Panc1 (cell line): Measurements from ENCODE around the gene TES. TPM values are rescaled to one million over a fixed set of nuclear protein-coding genes. Genes with fewer than 3 reads are reported as not detected.

ENCODE experiments used
- ATAC-seq: fragments of 200-7000 bp; cut with Tn5 transposase; 2 replicates; pipeline ENCODE4 v1.9.1; 2020; ENCODE audit warnings: mild to moderate bottlenecking, moderate library complexity
- BruUV-seq: library from RNA; stranded (reverse); fragments of 400-500 nt; replicated peaks from 2 replicates; lab custom pipeline; 2021; lab: Mats Ljungman, UMichigan
- CTCF ChIA-PET: fragments of 300-600 bp; sonication (Branson Sonifier 250); formaldehyde crosslinking; loops from one replicate; lab custom pipeline; 2022; ENCODE audit warnings: antibody characterized with exemption; lab: Charles Lee
- POLR2A ChIA-PET: fragments of 300-600 bp; sonication (Branson Sonifier 250); formaldehyde crosslinking; loops from one replicate; lab custom pipeline; 2022; ENCODE audit warnings: antibody characterized with exemption; lab: Charles Lee
- DNase-seq: peaks from one replicate; pipeline ENCODE4 v3.0.0-alpha.2; 2010; ENCODE audit warnings: low read depth, low spot score
- H3K27ac ChIP-seq: 2 replicates; pipeline ENCODE4 v1.5.1; 2011; ENCODE audit warnings: mild to moderate bottlenecking, low read length, inconsistent platforms
- H3K27me3 ChIP-seq: fragments of 200-500 bp; sonication (Bioruptor generic); 2 replicates; pipeline ENCODE4 v1.6.0; 2014; ENCODE audit warnings: low read length, inconsistent platforms; ENCODE audit not compliant: control insufficient read depth, insufficient read depth
- H3K36me3 ChIP-seq: fragments of 200-500 bp; sonication (Bioruptor generic); 2 replicates; pipeline ENCODE4 v1.5.1; 2014; ENCODE audit warnings: inconsistent platforms, mild to moderate bottlenecking, low read length, moderate library complexity; ENCODE audit not compliant: control insufficient read depth, insufficient read depth
- H3K4me1 ChIP-seq: 2 replicates; pipeline ENCODE4 v1.5.1; 2011; ENCODE audit warnings: inconsistent platforms, mild to moderate bottlenecking, low read length, moderate library complexity; ENCODE audit not compliant: control insufficient read depth, insufficient read depth
- H3K4me3 ChIP-seq, 2 experiments: 2 replicates each; pipeline ENCODE4 v1.5.1; 2011 to 2012; ENCODE audit warnings: low read depth in 2 of 2, low read length in 2 of 2, mild to moderate bottlenecking in 2 of 2, inconsistent platforms in 1 of 2, moderate library complexity in 1 of 2
- H3K9me3 ChIP-seq: fragments of 200-500 bp; sonication (Bioruptor generic); 2 replicates; pipeline ENCODE4 v1.5.1; 2014; ENCODE audit warnings: low read depth, mild to moderate bottlenecking, inconsistent platforms, low read length, moderate library complexity; ENCODE audit not compliant: control insufficient read depth, insufficient read depth
- POLR2AphosphoS5 ChIP-seq: IDR thresholded peaks from 2 replicates; pipeline ENCODE4 v1.6.1; 2012; ENCODE audit warnings: mild to moderate bottlenecking, low read depth, low read length, moderate library complexity
- SIN3A ChIP-seq: IDR thresholded peaks from 2 replicates; pipeline ENCODE4 v1.6.1; 2012; ENCODE audit warnings: low read depth, mild to moderate bottlenecking, low read length, moderate library complexity, borderline replicate concordance; ENCODE audit not compliant: insufficient read depth
- TCF7L2 ChIP-seq: IDR thresholded peaks from 2 replicates; pipeline ENCODE4 v1.6.1; 2011; ENCODE audit warnings: mild to moderate bottlenecking, low read depth, low read length, inconsistent platforms
- in situ Hi-C: cut with HindIII; loops from 2 replicates; pipeline ENCODE4 v1.10.0; 2016; ENCODE audit warnings: low sequenced_read_pairs, low pct_unique_long_range_greater_than_20kb
- intact Hi-C: fragments of 100-400 bp; cut with micrococcal nuclease; formaldehyde crosslinking; loops from one replicate; pipeline ENCODE4 v1.10.0; 2022; ENCODE audit not compliant: unreplicated experiment
- total RNA-seq: library from RNA; stranded (reverse); gene quantifications from one replicate; pipeline ENCODE4 v1.2.1, GENCODE V29; 2021; ENCODE audit not compliant: unreplicated experiment
- TF ChIP-seq, protein P1 (sequence below), 2 experiments: IDR thresholded peaks; 2 replicates each; pipeline ENCODE4 v1.6.1; 2011 to 2012; ENCODE audit warnings: low read depth in 2 of 2, control low read depth in 1 of 2, low read length in 1 of 2, mild to moderate bottlenecking in 1 of 2, moderate library complexity in 1 of 2; ENCODE audit not compliant: insufficient read depth in 1 of 2
- TF ChIP-seq, protein P2 (sequence below): fragments of 450-650 bp; IDR thresholded peaks from 2 replicates; pipeline ENCODE4 v1.5.1; 2017; ENCODE audit warnings: mild to moderate bottlenecking

Gene TES
- total RNA-seq, 1 experiment from 2014 or later = 99.4 TPM

DNA sequence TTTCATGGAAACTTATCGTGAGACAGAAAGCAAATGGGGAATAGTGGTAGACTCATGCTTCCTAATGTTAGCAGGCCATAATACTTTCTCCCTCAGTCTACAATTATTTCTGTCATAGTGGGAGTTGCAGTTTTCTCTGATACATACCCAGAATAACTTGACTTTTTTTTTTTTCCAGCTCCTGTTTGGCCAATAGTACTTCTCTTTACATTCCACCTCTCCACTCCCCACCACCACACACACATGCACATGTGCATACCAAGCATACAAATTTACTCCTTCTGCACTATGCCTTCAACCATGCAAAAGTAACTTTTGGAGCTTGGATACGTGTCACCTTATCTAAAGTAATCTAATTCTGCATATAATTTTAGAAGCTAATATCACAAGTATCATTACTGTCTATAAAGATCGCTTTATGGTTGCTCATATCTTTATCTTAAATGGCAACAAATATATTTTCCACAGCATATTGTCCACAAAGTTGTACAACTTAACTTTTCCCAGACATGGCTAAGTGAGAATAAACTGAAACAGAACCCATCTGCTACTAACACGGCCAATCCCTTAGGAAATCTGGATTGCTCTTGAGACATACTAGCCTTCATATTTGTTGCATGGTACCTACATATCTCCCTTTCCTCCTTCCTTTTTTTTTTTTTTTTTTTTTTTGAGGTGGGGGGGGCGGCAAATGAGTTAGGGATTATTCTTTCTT lies 49.0 kb downstream of the TES start:
- Histone ChIP-seq H3K27ac (peak overlapping the region; percentile 100), H3K4me3 (no peak overlapping the region), H3K36me3 (peaks cover 2% of the 10 kb centered on the region; the same call in 1 of the 2 replicates), H3K9me3 (peaks cover 9% of the 10 kb centered on the region), H3K27me3 (no peaks in the 10 kb centered on the region), H3K4me1 (peaks cover 22% of the 10 kb centered on the region)
- DNase-seq (no peak), ATAC-seq (no peak)
- ChIA-PET POLR2A (interaction anchor here (0.6 to 1.7 kb wide), 5 partner anchors 12 to 458 kb away, joined by 3 to 17 read pairs (median 6); no protein-coding TSS in a partner anchor), CTCF (interaction anchor here (0.6 to 1.4 kb wide), 5 partner anchors 248 to 1126 kb away, joined by 3 to 15 read pairs (median 4); no protein-coding TSS in a partner anchor)
- no peak for TF ChIP-seq TCF7L2
- TF ChIP-seq SIN3A = no peak
- TF ChIP-seq, protein P1, sequence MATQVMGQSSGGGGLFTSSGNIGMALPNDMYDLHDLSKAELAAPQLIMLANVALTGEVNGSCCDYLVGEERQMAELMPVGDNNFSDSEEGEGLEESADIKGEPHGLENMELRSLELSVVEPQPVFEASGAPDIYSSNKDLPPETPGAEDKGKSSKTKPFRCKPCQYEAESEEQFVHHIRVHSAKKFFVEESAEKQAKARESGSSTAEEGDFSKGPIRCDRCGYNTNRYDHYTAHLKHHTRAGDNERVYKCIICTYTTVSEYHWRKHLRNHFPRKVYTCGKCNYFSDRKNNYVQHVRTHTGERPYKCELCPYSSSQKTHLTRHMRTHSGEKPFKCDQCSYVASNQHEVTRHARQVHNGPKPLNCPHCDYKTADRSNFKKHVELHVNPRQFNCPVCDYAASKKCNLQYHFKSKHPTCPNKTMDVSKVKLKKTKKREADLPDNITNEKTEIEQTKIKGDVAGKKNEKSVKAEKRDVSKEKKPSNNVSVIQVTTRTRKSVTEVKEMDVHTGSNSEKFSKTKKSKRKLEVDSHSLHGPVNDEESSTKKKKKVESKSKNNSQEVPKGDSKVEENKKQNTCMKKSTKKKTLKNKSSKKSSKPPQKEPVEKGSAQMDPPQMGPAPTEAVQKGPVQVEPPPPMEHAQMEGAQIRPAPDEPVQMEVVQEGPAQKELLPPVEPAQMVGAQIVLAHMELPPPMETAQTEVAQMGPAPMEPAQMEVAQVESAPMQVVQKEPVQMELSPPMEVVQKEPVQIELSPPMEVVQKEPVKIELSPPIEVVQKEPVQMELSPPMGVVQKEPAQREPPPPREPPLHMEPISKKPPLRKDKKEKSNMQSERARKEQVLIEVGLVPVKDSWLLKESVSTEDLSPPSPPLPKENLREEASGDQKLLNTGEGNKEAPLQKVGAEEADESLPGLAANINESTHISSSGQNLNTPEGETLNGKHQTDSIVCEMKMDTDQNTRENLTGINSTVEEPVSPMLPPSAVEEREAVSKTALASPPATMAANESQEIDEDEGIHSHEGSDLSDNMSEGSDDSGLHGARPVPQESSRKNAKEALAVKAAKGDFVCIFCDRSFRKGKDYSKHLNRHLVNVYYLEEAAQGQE (IDR thresholded peaks at IDR 0.05; ENCODE audit: insufficient read depth in 1 of 2, low read depth in 2 of 2, low read length in 1 of 2) = no peak
- TF ChIP-seq, protein P2, sequence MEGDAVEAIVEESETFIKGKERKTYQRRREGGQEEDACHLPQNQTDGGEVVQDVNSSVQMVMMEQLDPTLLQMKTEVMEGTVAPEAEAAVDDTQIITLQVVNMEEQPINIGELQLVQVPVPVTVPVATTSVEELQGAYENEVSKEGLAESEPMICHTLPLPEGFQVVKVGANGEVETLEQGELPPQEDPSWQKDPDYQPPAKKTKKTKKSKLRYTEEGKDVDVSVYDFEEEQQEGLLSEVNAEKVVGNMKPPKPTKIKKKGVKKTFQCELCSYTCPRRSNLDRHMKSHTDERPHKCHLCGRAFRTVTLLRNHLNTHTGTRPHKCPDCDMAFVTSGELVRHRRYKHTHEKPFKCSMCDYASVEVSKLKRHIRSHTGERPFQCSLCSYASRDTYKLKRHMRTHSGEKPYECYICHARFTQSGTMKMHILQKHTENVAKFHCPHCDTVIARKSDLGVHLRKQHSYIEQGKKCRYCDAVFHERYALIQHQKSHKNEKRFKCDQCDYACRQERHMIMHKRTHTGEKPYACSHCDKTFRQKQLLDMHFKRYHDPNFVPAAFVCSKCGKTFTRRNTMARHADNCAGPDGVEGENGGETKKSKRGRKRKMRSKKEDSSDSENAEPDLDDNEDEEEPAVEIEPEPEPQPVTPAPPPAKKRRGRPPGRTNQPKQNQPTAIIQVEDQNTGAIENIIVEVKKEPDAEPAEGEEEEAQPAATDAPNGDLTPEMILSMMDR = no peak
- TF ChIP-seq POLR2AphosphoS5 = no peak
- in situ Hi-C loops = no loop called here
- no TSS peak for BruUV-seq
- intact Hi-C loops = loop anchor here (2.0 to 10.0 kb wide), 6 partner anchors 83 to 548 kb away; partner anchors contain the start of gene CAV1

DNA sequence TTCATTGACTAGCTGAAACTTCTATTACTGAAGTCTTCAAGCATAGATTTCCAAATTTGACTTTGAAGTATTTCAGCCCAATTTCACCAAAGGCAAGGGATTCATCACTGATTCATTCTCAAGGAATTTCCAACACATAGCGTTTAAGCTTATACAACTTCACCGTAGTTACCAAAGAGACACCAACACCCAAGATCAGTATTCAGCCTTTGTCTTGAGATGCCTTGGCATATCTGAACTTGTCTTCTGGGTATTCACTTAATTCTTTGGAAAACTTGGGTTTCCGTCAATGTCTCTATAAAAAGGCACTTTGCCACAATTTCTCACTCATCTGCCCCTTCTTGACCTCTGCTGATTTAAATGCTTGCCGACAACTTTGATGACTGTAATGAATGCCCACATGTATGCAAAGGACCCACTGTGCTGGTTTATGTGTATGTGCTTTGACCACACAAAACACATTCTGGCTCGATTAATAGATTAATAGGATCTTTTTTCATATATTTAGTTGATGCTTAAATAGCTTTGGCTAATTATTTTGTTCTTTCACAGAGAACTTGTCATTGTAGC lies 49.6 kb downstream of the TES start:
- peaks cover 2% of the 10 kb centered on the region; the same call in 1 of the 2 replicates for H3K36me3 ChIP-seq
- TF ChIP-seq TCF7L2 (no peak), SIN3A (no peak), POLR2AphosphoS5 (no peak)
- TF ChIP-seq, protein P2 = no peak
- TF ChIP-seq, protein P1 (IDR thresholded peaks at IDR 0.05; ENCODE audit: insufficient read depth in 1 of 2, low read depth in 2 of 2, low read length in 1 of 2) = no peak
- no peak overlapping the region for H3K4me3 ChIP-seq
- DNase-seq = no peak
- POLR2A ChIA-PET = interaction anchor here (1.7 kb wide), 1 partner anchor 12 kb away, joined by 16 read pairs; no protein-coding TSS in a partner anchor
- no peak for ATAC-seq
- intact Hi-C loops (loop anchor here (2.0 to 10.0 kb wide), 6 partner anchors 82 to 547 kb away; partner anchors contain the start of gene CAV1), in situ Hi-C loops (no loop called here)
- peak overlapping the region; percentile 100 for H3K27ac ChIP-seq
- CTCF ChIA-PET = interaction anchor here (0.7 kb wide), 2 partner anchors 247 to 699 kb away, joined by 4 to 15 read pairs; no protein-coding TSS in a partner anchor
- H3K4me1 ChIP-seq = peaks cover 22% of the 10 kb centered on the region
- peaks cover 14% of the 10 kb centered on the region for H3K9me3 ChIP-seq
- no TSS peak for BruUV-seq
- H3K27me3 ChIP-seq = no peaks in the 10 kb centered on the region
